ENCODE results near the gene HEATR9.

The HEATR9 gene

GRCh38 chr17:35868737-35869136 lies at the start of gene HEATR9:
Gene HEATR9, minus strand, starts transcription at chr17:35868891. Its CDS starts 149 bp downstream, at chr17:35868742.
- Histone ChIP-seq H3K27me3 (replicated peaks; ENCODE audit: control insufficient read depth, insufficient read depth, low read length) (no peaks in the 10 kb centered on the region), H3K4me3 (ENCODE audit: low read length) (no peak within 1 kb of the TSS), H3K9me3 (ENCODE audit: control insufficient read depth, low read length) (no peaks in the 10 kb centered on the region), H3K4me1 (ENCODE audit: control insufficient read depth, insufficient read depth, low read length) (peaks cover 16% of the 10 kb centered on the region), H3K36me3 (ENCODE audit: control insufficient read depth, insufficient read depth, low read length, severe bottlenecking) (no peaks in the 10 kb centered on the region), H3K9ac (ENCODE audit: low read length) (no peak within 1 kb of the TSS)
- DNase-seq (ENCODE audit: low read depth) = no peak

GRCh38 chr17:35917519-35918213 lies 49.0 kb upstream of the HEATR9 start:
- no peak for DNase-seq (ENCODE audit: low read depth)
- peaks cover 7% of the 10 kb centered on the region for H3K4me1 ChIP-seq (ENCODE audit: control insufficient read depth, insufficient read depth, low read length)
- H3K9ac ChIP-seq (ENCODE audit: low read length) = no peak overlapping the region

GRCh38 chr17:35915153-35915964 lies 46.7 kb upstream of the HEATR9 start:
- no peaks in the 10 kb centered on the region for H3K27me3 ChIP-seq (replicated peaks; ENCODE audit: control insufficient read depth, insufficient read depth, low read length)
- H3K4me1 ChIP-seq (ENCODE audit: control insufficient read depth, insufficient read depth, low read length) = peaks cover 7% of the 10 kb centered on the region
- H3K4me3 ChIP-seq (ENCODE audit: low read length) = no peak overlapping the region
- no peaks in the 10 kb centered on the region for H3K9me3 ChIP-seq (ENCODE audit: control insufficient read depth, low read length)
- no peak overlapping the region for H3K9ac ChIP-seq (ENCODE audit: low read length)
- no peaks in the 10 kb centered on the region for H3K36me3 ChIP-seq (ENCODE audit: control insufficient read depth, insufficient read depth, low read length, severe bottlenecking)
- DNase-seq (ENCODE audit: low read depth) = no peak

More at GRCh38 chr17:35917519-35918213, 49.0 kb upstream of the HEATR9 start:
- Histone ChIP-seq H3K9me3 (ENCODE audit: control insufficient read depth, low read length) (no peaks in the 10 kb centered on the region), H3K27me3 (replicated peaks; ENCODE audit: control insufficient read depth, insufficient read depth, low read length) (no peaks in the 10 kb centered on the region), H3K36me3 (ENCODE audit: control insufficient read depth, insufficient read depth, low read length, severe bottlenecking) (no peaks in the 10 kb centered on the region), H3K4me3 (ENCODE audit: low read length) (no peak overlapping the region)

- no peak overlapping the region for H3K4me3 ChIP-seq (ENCODE audit: low read length)
- H3K9ac ChIP-seq (ENCODE audit: low read length) = no peak overlapping the region
- no peaks in the 10 kb centered on the region for H3K36me3 ChIP-seq (ENCODE audit: control insufficient read depth, insufficient read depth, low read length, severe bottlenecking)
- no peaks in the 10 kb centered on the region for H3K9me3 ChIP-seq (ENCODE audit: control insufficient read depth, low read length)
- no peaks in the 10 kb centered on the region for H3K27me3 ChIP-seq (replicated peaks; ENCODE audit: control insufficient read depth, insufficient read depth, low read length)
- peaks cover 7% of the 10 kb centered on the region for H3K4me1 ChIP-seq (ENCODE audit: control insufficient read depth, insufficient read depth, low read length)
- no peak for DNase-seq (ENCODE audit: low read depth)
Measured at GRCh38 chr17:35914354-35914753, 45.7 kb upstream of the HEATR9 start.

- Histone ChIP-seq H3K9me3 (ENCODE audit: control insufficient read depth, low read length) (no peaks in the 10 kb centered on the region), H3K4me3 (ENCODE audit: low read length) (no peak overlapping the region), H3K4me1 (ENCODE audit: control insufficient read depth, insufficient read depth, low read length) (peaks cover 7% of the 10 kb centered on the region), H3K36me3 (ENCODE audit: control insufficient read depth, insufficient read depth, low read length, severe bottlenecking) (no peaks in the 10 kb centered on the region), H3K27me3 (replicated peaks; ENCODE audit: control insufficient read depth, insufficient read depth, low read length) (no peaks in the 10 kb centered on the region), H3K9ac (ENCODE audit: low read length) (no peak overlapping the region)
- no peak for DNase-seq (ENCODE audit: low read depth)
Measured at GRCh38 chr17:35913609-35914008, 44.9 kb upstream of the HEATR9 start.

- no peaks in the 10 kb centered on the region for H3K9me3 ChIP-seq (ENCODE audit: control insufficient read depth, low read length)
- no peaks in the 10 kb centered on the region for H3K27me3 ChIP-seq (replicated peaks; ENCODE audit: control insufficient read depth, insufficient read depth, low read length)
Measured at GRCh38 chr17:35912942-35913341, 44.3 kb upstream of the HEATR9 start.

GRCh38 chr17:35912339-35912912 lies 43.7 kb upstream of the HEATR9 start:
- Histone ChIP-seq H3K36me3 (ENCODE audit: control insufficient read depth, insufficient read depth, low read length, severe bottlenecking) (no peaks in the 10 kb centered on the region), H3K4me1 (ENCODE audit: control insufficient read depth, insufficient read depth, low read length) (peaks cover 8% of the 10 kb centered on the region), H3K9ac (ENCODE audit: low read length) (no peak overlapping the region), H3K4me3 (ENCODE audit: low read length) (no peak overlapping the region), H3K27me3 (replicated peaks; ENCODE audit: control insufficient read depth, insufficient read depth, low read length) (no peaks in the 10 kb centered on the region), H3K9me3 (ENCODE audit: control insufficient read depth, low read length) (no peaks in the 10 kb centered on the region)
- DNase-seq (ENCODE audit: low read depth) = no peak

More at GRCh38 chr17:35912942-35913341, 44.3 kb upstream of the HEATR9 start:
- no peak overlapping the region for H3K4me3 ChIP-seq (ENCODE audit: low read length)
- DNase-seq (ENCODE audit: low read depth) = no peak
- H3K4me1 ChIP-seq (ENCODE audit: control insufficient read depth, insufficient read depth, low read length) = peaks cover 7% of the 10 kb centered on the region
- no peak overlapping the region for H3K9ac ChIP-seq (ENCODE audit: low read length)
- H3K36me3 ChIP-seq (ENCODE audit: control insufficient read depth, insufficient read depth, low read length, severe bottlenecking) = no peaks in the 10 kb centered on the region

GRCh38 chr17:35909408-35909807 lies 40.7 kb upstream of the HEATR9 start:
- Histone ChIP-seq H3K4me1 (ENCODE audit: control insufficient read depth, insufficient read depth, low read length) (peaks cover 14% of the 10 kb centered on the region), H3K4me3 (ENCODE audit: low read length) (no peak overlapping the region), H3K27me3 (replicated peaks; ENCODE audit: control insufficient read depth, insufficient read depth, low read length) (no peaks in the 10 kb centered on the region), H3K9ac (ENCODE audit: low read length) (no peak overlapping the region), H3K9me3 (ENCODE audit: control insufficient read depth, low read length) (no peaks in the 10 kb centered on the region), H3K36me3 (ENCODE audit: control insufficient read depth, insufficient read depth, low read length, severe bottlenecking) (no peaks in the 10 kb centered on the region)
- DNase-seq (ENCODE audit: low read depth) = no peak

- DNase-seq (ENCODE audit: low read depth) = no peak
- Histone ChIP-seq H3K4me1 (ENCODE audit: control insufficient read depth, insufficient read depth, low read length) (peaks cover 14% of the 10 kb centered on the region), H3K27me3 (replicated peaks; ENCODE audit: control insufficient read depth, insufficient read depth, low read length) (no peaks in the 10 kb centered on the region)
Measured at GRCh38 chr17:35907691-35908090, 39.0 kb upstream of the HEATR9 start.

GRCh38 chr17:35906926-35907637 lies 38.4 kb upstream of the HEATR9 start:
- DNase-seq (ENCODE audit: low read depth) = no peak

More at GRCh38 chr17:35907691-35908090, 39.0 kb upstream of the HEATR9 start:
- Histone ChIP-seq H3K9ac (ENCODE audit: low read length) (no peak overlapping the region), H3K9me3 (ENCODE audit: control insufficient read depth, low read length) (no peaks in the 10 kb centered on the region), H3K4me3 (ENCODE audit: low read length) (no peak overlapping the region), H3K36me3 (ENCODE audit: control insufficient read depth, insufficient read depth, low read length, severe bottlenecking) (no peaks in the 10 kb centered on the region)

More at GRCh38 chr17:35906926-35907637, 38.4 kb upstream of the HEATR9 start:
- Histone ChIP-seq H3K4me1 (ENCODE audit: control insufficient read depth, insufficient read depth, low read length) (peaks cover 14% of the 10 kb centered on the region), H3K27me3 (replicated peaks; ENCODE audit: control insufficient read depth, insufficient read depth, low read length) (no peaks in the 10 kb centered on the region), H3K4me3 (ENCODE audit: low read length) (no peak overlapping the region), H3K36me3 (ENCODE audit: control insufficient read depth, insufficient read depth, low read length, severe bottlenecking) (no peaks in the 10 kb centered on the region), H3K9ac (ENCODE audit: low read length) (no peak overlapping the region), H3K9me3 (ENCODE audit: control insufficient read depth, low read length) (no peaks in the 10 kb centered on the region)

Data from adipocyte (in vitro differentiated cells).